Liver (tissue), 3 donors: Measurements from ENCODE around the gene MR1.

Experiments
- CTCF ChIP-seq: fragments of 150-350 bp; IDR thresholded peaks from 2 replicates; pipeline ENCODE4 v1.5.1; 2017; ENCODE audit warnings: improper control_type of control experiment, low read depth, low read length; ENCODE audit not compliant: missing input control
- RAD21 ChIP-seq, 2 donors: IDR thresholded peaks; 2 replicates each; pipeline ENCODE4 v1.6.1; 2016; ENCODE audit warnings: antibody characterized with exemption in 2 of 2, mild to moderate bottlenecking in 2 of 2
- REST ChIP-seq: IDR thresholded peaks from 2 replicates; pipeline ENCODE4 v1.6.1; 2016; ENCODE audit warnings: antibody characterized with exemption, mild to moderate bottlenecking
- RXRA ChIP-seq, 2 donors: IDR thresholded peaks; 2 replicates each; pipeline ENCODE4 v1.6.1; 2017 to 2018; ENCODE audit warnings: antibody characterized with exemption in 2 of 2, mild to moderate bottlenecking in 1 of 2
- YY1 ChIP-seq: IDR thresholded peaks from 2 replicates; pipeline ENCODE4 v1.6.1; 2016; ENCODE audit warnings: antibody characterized with exemption, mild to moderate bottlenecking
- ZBTB33 ChIP-seq: IDR thresholded peaks from 2 replicates; pipeline ENCODE4 v1.6.1; 2016; ENCODE audit warnings: antibody characterized with exemption
- donor health status: healthy.
- donor health status: healthy.

GRCh38 chr1:181103399-181103798, 69.6 kb downstream of the MR1 start:
- no peak for TF ChIP-seq CTCF
- TF ChIP-seq YY1, result no peak
- no peak for TF ChIP-seq RAD21 (IDR thresholded peaks at IDR 0.05)
- TF ChIP-seq ZBTB33, result no peak
- no peak for TF ChIP-seq RXRA (IDR thresholded peaks at IDR 0.05)
- TF ChIP-seq REST, result no peak
